NCI-H524 (cell line): ENCODE data around the gene LECT2.
A peak's percentile ranks its signal among the peaks of the same experiment; 100 is the strongest.

Experiments
- DNase-seq, 2 experiments: peaks; one replicate each; lab custom pipeline; 2025; lab: John Stamatoyannopoulos, UW

The LECT2 gene

DNA sequence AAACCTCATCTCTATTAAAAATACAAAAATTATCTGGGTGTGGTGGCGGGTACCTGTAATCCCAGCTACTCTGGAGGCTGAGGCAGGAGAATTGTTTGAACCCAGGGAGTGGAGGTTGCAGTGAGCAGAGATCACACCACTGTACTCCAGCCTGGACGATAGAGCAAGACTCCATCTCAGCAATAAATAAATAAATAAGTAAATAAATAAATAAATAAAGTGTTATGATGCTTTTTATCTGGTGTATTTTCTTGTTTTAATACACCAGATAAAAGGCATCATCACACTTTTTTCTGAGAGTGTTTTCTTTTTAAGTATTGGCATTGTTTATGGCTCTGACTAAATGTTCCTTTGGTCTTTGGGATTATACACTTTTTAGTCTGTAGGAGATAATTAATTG is 24.2 kb upstream of the LECT2 start:
- DNase-seq, result no peak

DNA sequence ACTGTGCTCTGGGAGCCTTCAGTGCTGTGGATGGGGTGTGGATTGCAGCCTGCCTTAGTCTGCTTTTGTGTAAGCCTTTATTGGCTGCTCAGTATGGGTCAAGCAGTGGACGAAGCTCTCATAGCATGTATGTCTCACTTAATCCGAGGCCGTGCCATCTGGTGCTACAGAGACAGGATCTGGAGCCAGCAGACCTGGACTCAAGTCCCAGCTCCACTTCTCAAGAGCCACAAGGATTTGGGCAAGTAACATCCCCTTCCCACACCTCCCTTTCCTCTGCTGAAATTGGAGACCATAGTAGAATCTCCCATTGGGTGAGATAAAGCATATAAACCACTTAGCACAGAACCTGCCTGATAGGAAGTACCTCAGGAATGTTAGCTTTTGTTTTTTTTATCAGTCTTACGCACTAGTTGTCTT is 23.4 kb upstream of the LECT2 start:
- DNase-seq, result peak; percentile 75 to 92

DNA sequence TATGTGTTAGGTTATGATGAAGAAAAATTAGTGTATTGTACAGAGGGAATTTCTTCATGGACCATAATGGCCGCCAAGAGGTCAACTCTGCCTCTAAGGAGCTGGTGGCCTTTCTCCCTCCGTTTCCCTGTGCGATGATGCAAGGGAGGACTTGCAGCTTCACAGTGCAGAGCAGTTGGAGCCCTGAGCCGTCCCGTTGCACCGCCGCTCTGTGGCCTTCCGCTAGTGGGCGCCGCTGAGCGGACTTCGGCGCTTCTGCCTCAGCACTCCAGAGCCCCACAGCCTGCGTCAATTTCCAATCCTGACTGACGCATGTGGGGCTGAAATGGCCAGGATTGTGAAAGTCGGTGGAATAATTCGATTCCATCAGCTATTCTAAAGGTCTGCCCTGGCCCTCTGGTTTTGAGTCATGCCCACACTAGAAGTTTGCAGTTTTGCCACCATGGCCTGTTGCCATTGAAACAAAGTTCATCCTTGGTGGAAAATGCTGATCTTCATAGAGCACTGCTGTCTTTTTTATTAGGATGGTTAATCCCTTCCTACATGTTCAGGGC is 22.7 kb upstream of the LECT2 start:
- DNase-seq, result no peak

DNA sequence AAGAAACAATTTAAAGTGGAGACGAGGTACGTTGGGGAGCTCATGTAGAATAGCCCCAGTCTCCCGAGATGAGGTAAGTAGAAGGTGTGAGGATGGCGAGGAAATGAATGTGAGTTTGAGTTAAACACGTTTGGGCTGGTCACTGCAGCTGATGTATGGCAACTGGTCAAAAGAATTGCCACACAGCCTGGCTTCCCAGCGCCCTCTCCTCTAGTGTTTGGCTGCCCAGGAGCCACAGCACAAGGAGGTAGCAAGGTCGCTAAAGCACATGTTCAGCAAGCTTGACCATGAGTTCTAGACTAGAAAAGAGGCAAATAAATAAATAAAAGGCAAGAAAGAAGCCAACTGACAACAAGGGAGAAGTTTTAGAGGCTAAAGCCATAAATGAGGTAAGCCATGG is 21.4 kb upstream of the LECT2 start:
- no peak for DNase-seq

DNA sequence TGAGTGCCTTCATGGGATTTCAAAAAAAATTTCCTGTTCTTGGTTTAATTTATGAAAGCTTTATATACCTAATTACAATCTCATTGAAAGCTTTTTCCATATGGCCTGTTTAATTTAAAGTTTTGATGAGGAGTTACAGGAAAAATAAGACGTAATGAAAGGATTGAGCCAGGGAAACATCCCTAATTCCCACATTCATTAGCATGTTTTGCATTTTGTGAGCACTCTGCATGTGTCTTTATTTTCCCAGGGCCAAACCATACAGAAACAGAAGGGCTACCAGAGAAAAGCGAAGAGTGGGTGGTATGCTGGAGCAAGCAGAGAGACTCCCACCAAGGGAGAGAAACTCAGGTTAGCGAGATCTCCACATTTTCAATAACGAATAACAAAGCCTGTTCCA is 20.3 kb upstream of the LECT2 start:
- no peak for DNase-seq

DNA sequence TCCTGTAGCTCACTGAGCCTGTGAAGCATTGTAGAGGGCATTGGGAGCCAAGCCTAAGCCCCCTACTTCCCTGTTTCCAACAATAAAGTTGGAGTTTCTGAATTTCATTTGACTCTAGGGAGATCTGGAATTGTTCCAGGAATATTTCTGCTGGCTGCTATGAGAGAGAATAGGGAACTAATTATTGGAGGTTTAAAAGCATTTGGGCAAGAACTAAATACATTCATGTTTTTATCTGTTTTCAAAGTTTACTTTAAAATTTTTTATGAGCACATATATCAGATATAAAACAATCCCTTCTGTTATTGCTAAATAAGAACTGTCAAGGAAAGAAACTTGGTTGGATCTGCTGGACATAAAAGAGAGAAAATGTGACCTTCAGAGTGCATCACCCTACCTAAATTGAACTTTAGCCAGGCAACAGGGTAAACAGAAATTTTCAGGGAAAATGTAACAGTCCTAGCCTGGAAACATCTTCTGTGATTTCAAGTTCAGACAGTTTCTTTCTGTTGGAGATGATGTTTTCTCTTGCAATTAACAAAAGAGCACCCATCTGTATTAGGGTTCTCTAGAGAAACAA is 19.3 kb upstream of the LECT2 start:
- DNase-seq, result no peak

DNA sequence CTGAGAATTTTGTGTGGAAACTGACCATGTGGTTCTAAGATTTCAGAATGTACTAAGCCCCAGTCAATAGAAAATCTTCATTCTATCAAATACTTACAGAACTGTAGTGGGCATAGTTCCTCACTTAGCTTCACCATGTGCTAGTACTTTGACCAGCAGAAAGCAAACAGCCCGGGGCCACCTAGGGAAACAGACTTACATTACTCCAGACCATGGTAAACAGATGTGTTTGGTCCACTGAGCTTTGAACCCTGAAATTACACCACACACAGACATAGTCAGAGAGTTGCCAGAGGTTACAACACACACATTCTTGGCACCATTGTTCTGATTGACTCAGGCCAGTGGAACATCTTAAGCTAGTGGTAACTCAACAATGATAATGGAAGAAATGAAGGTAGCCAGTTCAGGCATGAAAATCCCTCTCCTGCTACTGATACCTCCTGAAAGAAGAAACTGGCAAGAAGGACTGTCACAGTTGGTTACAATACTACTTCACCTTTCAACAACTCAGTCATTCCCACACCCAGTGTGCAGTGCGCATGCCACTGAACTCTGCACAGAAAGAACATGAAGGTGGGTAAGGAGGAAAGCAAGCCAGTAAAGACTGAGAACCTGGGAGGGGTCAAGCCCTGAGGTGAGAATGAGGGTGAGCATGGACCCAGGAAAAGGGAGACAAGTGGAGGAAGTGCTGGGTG is 18.7 kb upstream of the LECT2 start:
- DNase-seq, result no peak

DNA sequence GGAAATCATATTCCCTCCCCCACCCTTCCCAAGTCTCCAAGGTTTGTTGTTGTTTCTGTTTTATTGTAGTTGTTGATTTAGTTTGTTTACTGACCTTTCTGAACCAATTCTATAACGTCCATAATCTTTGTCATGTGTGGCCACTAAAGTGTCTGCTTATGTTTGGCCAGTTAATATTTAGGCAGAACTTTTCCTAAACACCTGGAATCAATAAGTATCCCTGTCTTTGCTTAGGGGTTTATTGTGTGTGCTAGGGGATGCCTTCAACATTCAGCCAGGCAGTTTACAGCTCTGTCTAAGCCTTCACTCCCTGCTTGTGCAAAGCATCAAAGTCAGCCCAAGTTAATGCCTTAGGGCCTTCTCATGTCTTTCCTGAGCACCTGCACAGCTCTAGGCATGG is 16.9 kb upstream of the LECT2 start:
- DNase-seq, result no peak

DNA sequence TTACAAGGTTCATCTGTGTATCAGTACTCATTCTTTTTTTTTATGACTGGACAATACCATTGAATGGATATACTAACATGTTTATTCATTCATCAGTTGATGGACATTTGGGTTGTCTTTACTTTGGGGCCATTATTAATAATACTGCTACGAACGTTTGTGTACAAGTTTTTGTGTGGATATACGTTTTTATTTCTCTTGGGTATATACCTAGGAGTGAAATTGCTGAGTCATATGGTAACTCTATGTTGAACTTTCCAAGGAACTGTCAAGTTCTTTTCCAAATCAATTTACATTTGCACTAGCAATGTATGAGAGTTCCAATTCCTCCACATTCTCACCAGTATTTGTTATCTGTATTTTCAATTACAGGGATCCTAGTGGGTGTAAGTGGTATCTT is 12.0 kb upstream of the LECT2 start:
- no peak for DNase-seq

DNA sequence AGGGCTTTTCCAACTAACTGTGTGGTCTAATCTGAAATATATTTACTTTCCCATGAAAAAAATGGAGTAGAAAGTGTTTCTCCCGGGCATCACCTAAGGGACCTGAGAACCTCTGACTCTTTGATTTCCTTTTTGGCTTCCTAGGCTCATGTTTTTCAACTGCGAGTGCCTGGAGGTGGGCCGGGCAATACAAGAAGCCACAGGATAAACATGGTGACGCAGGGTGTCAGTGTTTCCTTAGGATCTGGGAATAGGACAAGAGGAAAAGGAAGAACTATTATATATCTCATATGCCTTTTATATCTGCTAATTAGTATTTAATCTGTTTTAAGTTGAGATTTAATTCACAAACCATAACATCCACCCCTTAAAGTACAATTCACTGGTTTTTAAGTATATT is 11.4 kb upstream of the LECT2 start:
- DNase-seq, result no peak

DNA sequence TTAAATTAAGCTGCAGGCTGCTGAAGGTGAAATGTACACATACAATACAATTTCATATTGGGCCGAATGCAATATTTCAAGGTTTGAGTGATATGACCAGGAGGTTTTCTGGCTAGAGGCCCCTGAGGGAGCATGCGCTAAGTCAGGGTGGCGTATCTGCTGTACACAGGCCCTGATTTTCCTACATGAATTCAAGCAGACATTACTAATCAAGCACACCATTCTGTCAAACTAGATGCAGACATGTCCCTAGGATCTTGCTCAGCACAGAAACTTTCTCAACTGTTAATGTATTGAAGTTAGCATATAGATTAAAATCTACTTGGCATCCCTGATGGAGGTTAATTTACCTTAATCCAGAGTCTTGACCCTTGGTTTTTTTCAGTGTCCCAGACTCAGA is 10.7 kb upstream of the LECT2 start:
- no peak for DNase-seq

DNA sequence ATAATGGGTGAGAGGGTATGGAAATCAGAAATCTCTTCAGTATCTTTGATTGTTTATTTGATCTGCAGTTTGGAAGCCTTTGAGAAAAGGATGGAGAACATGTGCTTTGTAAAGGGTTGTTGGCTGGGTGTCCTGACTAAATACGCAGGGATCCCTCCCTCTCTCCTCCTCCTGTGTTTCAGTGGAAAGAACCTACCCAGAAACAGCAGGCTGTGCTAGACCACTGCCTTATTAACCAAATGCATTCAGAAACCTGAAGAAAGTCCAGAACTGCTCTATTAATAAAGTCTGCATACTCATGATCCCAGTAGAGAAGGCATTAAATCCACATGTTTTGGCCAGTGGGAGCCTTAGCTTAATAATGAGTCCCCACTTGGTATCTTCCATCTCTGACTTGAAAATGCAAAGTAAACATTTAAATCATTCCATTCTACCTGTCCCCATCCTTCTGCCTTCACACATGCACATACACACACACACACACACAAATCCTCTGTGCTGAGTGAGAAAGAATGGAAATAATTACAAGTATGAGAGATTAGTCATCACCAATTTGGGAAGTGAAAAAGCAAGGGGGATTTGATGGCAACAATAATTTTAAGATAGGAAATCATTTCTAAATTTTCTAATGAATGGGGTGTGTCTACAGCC is 10.0 kb upstream of the LECT2 start:
- DNase-seq, result no peak

DNA sequence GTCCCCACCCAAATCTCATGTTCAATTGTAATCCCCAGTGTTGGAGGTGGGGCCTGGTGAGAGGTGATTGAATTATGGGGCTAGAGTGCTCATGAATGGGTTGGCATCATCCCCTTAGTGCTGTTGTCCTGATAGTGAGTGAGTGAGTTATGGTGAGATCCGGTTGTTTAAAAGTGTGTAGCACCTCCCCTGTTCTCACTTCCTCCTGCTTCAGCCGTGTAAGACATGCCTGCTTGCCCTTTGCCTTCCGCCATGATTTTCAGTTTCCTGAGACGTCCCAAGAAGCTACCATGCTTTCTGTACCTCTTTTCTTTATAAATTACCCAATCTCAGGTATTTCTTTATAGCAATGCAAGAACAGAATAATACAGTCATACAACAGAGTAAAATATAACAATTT is 742 bp upstream of the LECT2 start:
- no peak for DNase-seq

DNA sequence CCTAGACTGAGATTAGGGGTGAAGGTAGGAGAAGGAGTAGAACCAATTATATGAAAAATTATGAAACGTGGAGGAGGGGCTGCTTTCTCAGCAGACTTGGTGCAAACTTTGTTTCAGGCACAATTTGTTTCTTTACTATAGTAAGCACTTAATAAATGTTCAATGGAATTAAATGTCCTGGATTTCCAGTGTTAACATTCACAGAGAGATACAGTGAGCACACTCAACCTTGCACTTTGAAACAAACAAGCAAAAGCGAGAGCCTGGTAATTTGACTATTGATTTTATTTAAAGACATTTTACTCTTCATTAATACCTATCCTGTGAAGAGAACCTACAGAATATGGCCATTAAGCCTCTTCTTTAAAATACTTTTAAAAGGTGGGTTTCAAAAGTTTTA is 933 bp downstream of the LECT2 start:
- DNase-seq, result no peak

DNA sequence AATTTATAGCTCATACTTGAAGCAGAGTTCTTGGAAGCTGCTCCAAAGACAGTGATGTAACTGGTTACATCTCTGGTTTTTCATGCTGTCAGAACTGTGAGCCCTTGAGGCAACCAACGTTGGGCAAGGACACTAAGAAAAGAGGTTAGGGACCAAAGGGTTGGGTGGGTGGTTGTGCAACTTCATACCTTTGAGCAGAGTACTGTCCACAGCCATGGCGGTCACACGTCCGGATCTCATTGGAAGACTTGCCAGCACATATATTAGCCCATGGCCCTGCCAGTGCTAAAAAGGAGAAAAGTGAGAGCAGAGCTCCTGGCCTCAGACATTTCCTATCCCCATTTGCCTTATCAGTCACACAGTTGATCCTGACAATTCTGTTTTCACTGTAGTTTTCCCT is 2.1 kb downstream of the LECT2 start:
- DNase-seq, result no peak

DNA sequence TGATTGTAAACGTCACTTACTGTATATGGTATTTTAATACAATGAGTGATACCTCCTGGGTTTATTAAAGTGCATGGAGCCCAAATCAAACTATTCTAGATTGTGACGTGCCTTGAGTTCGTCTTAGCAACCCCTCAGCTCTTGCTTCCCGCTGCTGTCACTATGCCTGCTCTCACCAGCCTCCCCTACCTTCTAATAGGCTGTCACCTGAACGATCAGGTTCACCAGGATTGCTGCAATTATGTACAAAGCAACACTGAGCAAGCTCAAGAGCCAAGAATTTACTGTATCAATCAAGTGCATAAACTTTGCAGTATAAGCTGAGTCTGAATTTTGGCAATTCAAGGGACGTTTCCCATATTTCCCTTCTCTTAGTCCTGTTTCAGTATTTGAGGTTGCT is 3.0 kb downstream of the LECT2 start:
- no peak for DNase-seq

DNA sequence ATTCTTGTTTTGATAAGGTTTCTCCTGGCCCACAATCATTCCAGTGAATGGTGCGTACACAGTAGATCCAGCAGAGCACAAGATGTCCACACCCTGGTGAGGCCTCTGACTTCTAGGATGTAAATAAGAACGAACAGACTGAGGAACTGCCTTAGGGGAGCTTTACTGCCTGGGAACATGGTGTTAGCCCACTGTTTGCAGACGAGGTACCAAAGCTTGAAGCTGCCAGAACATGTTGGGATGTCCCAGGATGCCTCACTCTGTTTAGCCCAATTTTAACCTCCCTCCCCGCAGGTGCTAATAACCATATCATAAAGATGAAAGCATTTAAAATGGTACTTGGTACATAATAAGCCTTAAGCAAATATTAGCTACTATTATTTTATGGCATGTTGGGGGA is 3.5 kb downstream of the LECT2 start:
- no peak for DNase-seq

DNA sequence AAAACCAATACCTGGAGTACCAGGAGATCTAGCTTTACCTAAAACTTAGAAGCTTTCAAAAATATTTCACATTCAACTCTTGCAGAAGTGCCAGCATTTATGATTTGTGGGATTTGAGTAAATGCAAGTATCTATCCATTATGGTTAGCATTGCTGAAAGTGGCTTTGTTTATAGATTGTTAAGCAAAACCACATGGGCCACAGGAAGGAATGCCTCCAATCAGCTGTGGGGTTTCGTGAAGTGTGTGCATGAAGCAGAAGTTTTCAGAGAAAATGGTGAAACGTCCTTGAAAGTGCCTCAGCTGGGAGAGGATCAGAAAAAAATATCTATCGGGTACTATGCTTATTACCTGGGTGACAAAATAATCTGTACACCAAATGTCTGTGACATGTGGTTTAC is 4.2 kb downstream of the LECT2 start:
- DNase-seq, result no peak

DNA sequence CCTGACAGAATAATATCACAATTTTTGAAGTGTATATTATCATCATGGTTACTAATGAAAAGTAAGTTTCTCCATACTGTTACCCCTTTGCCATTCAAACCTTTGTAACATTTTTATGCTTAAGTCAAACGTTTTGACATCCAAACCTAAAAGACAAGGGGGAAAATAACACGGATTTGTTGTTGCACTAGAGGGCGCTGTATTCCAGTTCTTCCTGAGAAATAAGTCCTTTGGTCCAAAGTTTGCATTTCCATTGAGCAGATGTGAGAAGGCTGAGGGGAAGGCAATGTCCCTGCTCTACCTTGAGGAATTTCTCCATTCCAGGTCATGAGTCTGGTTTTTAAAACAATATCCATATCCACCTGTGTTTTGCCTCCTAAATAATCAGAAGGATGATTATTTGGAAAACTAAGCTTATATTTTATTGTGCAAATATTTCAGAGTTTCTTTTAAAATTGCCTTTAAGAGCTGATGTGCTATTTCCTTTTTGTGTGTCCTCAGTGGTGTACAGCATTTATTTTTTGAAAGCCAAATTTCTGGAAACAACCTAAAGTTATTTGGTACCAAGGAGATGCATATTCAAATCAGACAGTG is 9.7 kb downstream of the LECT2 start:
- DNase-seq, result peak; percentile 55 to 78

DNA sequence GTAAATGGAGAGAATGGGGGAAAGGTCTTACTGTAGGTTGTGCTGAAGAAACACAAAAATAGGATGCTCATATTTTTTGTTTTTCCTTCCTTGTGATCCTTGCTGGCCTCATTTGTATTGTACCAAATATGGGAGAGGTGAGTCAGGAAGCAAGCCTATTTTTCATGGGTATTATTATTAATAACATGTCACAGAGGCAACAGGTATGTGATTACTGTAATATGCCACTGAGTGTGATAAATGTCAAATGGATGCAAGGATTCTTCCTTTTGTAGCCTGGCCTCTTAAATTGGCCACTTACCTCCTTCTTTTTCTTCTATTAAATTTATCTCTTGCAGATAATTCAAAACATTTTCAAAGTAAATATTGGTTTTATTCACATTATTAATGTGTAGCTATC is 10.2 kb downstream of the LECT2 start:
- DNase-seq, result no peak

DNA sequence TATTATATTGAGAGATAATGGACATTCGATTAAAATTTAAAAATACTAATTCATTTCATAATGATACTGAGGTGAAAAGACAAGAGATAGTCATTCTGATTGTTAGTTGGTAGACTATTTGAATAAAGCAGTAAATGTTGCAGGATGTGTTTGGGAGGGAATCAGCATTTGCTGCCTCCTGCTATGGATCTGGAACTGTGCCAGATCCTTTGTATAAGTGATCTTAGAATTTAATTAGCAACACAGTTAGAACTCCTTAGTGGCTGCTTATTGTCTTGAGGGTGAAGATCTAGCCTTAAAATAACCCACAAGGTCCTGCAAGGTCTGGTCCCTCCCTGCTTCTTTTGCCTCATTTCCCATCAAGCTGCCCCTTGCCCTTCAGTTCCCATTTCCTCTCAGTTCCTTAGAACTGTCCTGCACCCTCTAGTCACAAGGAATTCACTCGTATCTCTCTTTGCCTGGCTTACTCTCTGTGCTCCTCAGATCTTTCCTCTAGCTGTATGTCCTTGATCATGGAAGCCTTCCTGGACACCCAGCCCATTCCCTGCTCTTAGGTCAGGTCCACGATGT is 12.5 kb downstream of the LECT2 start:
- DNase-seq, result no peak

DNA sequence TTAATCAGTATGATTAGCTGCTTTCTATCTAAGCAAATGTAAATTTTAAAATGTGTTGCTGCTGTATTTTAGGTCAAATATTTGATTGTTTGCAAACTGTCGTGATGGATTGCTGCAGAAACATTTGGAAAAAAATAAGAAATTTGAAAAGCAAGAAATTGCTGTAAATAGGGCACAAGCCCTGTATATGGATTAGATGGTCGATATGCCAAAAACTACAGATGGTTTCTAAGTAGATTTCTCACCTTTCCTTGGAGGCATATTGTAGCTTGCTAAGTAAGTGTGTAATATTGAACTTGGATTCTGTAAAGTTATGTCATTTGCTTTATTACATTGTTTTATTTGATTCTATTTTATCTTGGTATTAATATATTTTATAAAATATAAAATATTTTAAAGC is 13.1 kb downstream of the LECT2 start:
- DNase-seq, result no peak
